ENCODE results near the gene SLC16A9. TPM values are rescaled to one million over a fixed set of nuclear protein-coding genes. Genes with fewer than 3 reads are reported as not detected.
A peak's percentile ranks its signal among the peaks of the same experiment; 100 is the strongest.

Gene SLC16A9
- polyA plus RNA-seq, 4 donors = 0.18 to 2.4 (median 0.25) TPM

GRCh38 chr10:59694936-59695335 is 14.7 kb downstream of the SLC16A9 start:
- no peaks in the 10 kb centered on the region for H3K27me3 ChIP-seq (ENCODE audit: control insufficient read depth in 3 of 3, insufficient read depth in 3 of 3, low read length in 3 of 3)
- H3K36me3 ChIP-seq (ENCODE audit: control insufficient read depth in 3 of 3, insufficient read depth in 2 of 3, low read depth in 1 of 3, low read length in 3 of 3) = no peaks in the 10 kb centered on the region
- WGBS, 3 donors = 91 to 93% (median 93%) methylated on average over 1 of the region's 1 CpG
- DNase-seq (no peak), FAIRE-seq (no peak)
- H3K27ac ChIP-seq (ENCODE audit: low read depth in 1 of 3, low read length in 2 of 3) = no peak overlapping the region
- H3K9me3 ChIP-seq (ENCODE audit: control insufficient read depth in 2 of 2, insufficient read depth in 1 of 2, low read depth in 1 of 2, low read length in 1 of 2) = no peaks in the 10 kb centered on the region
- no peak overlapping the region for H3K4me3 ChIP-seq (ENCODE audit: low read depth in 1 of 3, low read length in 3 of 3)
- H3K4me1 ChIP-seq (ENCODE audit: control insufficient read depth in 3 of 3, insufficient read depth in 2 of 3, low read depth in 1 of 3, low read length in 2 of 3) = no peaks in the 10 kb centered on the region

- DNase-seq (peak in 1 of 2 donors; percentile 26), FAIRE-seq (no peak)
- no peaks in the 10 kb centered on the region for H3K4me1 ChIP-seq (ENCODE audit: control insufficient read depth in 3 of 3, insufficient read depth in 2 of 3, low read depth in 1 of 3, low read length in 2 of 3)
- no peak overlapping the region for H3K4me3 ChIP-seq (ENCODE audit: low read depth in 1 of 3, low read length in 3 of 3)
- no peak overlapping the region for H3K27ac ChIP-seq (ENCODE audit: low read depth in 1 of 3, low read length in 2 of 3)
- WGBS, 3 donors = 51 to 69% (median 62%) methylated on average over 2 of the region's 2 CpGs
- H3K9me3 ChIP-seq (ENCODE audit: control insufficient read depth in 2 of 2, insufficient read depth in 1 of 2, low read depth in 1 of 2, low read length in 1 of 2) = no peaks in the 10 kb centered on the region
- no peaks in the 10 kb centered on the region for H3K27me3 ChIP-seq (ENCODE audit: control insufficient read depth in 3 of 3, insufficient read depth in 3 of 3, low read length in 3 of 3)
- no peaks in the 10 kb centered on the region for H3K36me3 ChIP-seq (ENCODE audit: control insufficient read depth in 3 of 3, insufficient read depth in 2 of 3, low read depth in 1 of 3, low read length in 3 of 3)
Observed at GRCh38 chr10:59692113-59692512, 17.5 kb downstream of the SLC16A9 start.

- no peak overlapping the region for H3K4me3 ChIP-seq (ENCODE audit: low read depth in 1 of 3, low read length in 3 of 3)
- WGBS, 3 donors = 70 to 82% (median 72%) methylated on average over 5 of the region's 5 CpGs
- H3K4me1 ChIP-seq (ENCODE audit: control insufficient read depth in 3 of 3, insufficient read depth in 2 of 3, low read depth in 1 of 3, low read length in 2 of 3) = no peaks in the 10 kb centered on the region
- H3K27me3 ChIP-seq (ENCODE audit: control insufficient read depth in 3 of 3, insufficient read depth in 3 of 3, low read length in 3 of 3) = peaks cover 0 to 3% (median 0%) of the 10 kb centered on the region in 3 donors
- DNase-seq = no peak
- H3K27ac ChIP-seq (ENCODE audit: low read depth in 1 of 3, low read length in 2 of 3) = no peak overlapping the region
- H3K9me3 ChIP-seq (ENCODE audit: control insufficient read depth in 2 of 2, insufficient read depth in 1 of 2, low read depth in 1 of 2, low read length in 1 of 2) = no peaks in the 10 kb centered on the region
- no peak for FAIRE-seq
- H3K36me3 ChIP-seq (ENCODE audit: control insufficient read depth in 3 of 3, insufficient read depth in 2 of 3, low read depth in 1 of 3, low read length in 3 of 3) = no peaks in the 10 kb centered on the region
Observed at GRCh38 chr10:59688921-59689351, 20.7 kb downstream of the SLC16A9 start.

- WGBS, 3 donors = 89 to 91% (median 90%) methylated on average over 1 of the region's 1 CpG
- no peaks in the 10 kb centered on the region for H3K4me1 ChIP-seq (ENCODE audit: control insufficient read depth in 3 of 3, insufficient read depth in 2 of 3, low read depth in 1 of 3, low read length in 2 of 3)
- no peaks in the 10 kb centered on the region for H3K9me3 ChIP-seq (ENCODE audit: control insufficient read depth in 2 of 2, insufficient read depth in 1 of 2, low read depth in 1 of 2, low read length in 1 of 2)
- FAIRE-seq (no peak), DNase-seq (no peak)
- no peak overlapping the region for H3K4me3 ChIP-seq (ENCODE audit: low read depth in 1 of 3, low read length in 3 of 3)
- no peak overlapping the region for H3K27ac ChIP-seq (ENCODE audit: low read depth in 1 of 3, low read length in 2 of 3)
- H3K36me3 ChIP-seq (ENCODE audit: control insufficient read depth in 3 of 3, insufficient read depth in 2 of 3, low read depth in 1 of 3, low read length in 3 of 3) = no peaks in the 10 kb centered on the region
- H3K27me3 ChIP-seq (ENCODE audit: control insufficient read depth in 3 of 3, insufficient read depth in 3 of 3, low read length in 3 of 3) = peaks cover 0 to 3% (median 0%) of the 10 kb centered on the region in 3 donors
Observed at GRCh38 chr10:59687657-59688056, 22.0 kb downstream of the SLC16A9 start.

- H3K4me1 ChIP-seq (ENCODE audit: control insufficient read depth in 3 of 3, insufficient read depth in 2 of 3, low read depth in 1 of 3, low read length in 2 of 3) = no peaks in the 10 kb centered on the region
- 90 to 92% (median 91%) methylated on average over 5 of the region's 5 CpGs for WGBS, 3 donors
- FAIRE-seq = no peak
Observed at GRCh38 chr10:59684006-59684405, 25.6 kb downstream of the SLC16A9 start.

GRCh38 chr10:59682986-59683937 is 26.4 kb downstream of the SLC16A9 start:
- Histone ChIP-seq H3K36me3 (ENCODE audit: control insufficient read depth in 3 of 3, insufficient read depth in 2 of 3, low read depth in 1 of 3, low read length in 3 of 3) (no peaks in the 10 kb centered on the region), H3K4me3 (ENCODE audit: low read depth in 1 of 3, low read length in 3 of 3) (no peak overlapping the region), H3K4me1 (ENCODE audit: control insufficient read depth in 3 of 3, insufficient read depth in 2 of 3, low read depth in 1 of 3, low read length in 2 of 3) (no peaks in the 10 kb centered on the region), H3K27me3 (ENCODE audit: control insufficient read depth in 3 of 3, insufficient read depth in 3 of 3, low read length in 3 of 3) (peaks cover 0 to 3% (median 0%) of the 10 kb centered on the region in 3 donors), H3K9me3 (ENCODE audit: control insufficient read depth in 2 of 2, insufficient read depth in 1 of 2, low read depth in 1 of 2, low read length in 1 of 2) (no peaks in the 10 kb centered on the region), H3K27ac (ENCODE audit: low read depth in 1 of 3, low read length in 2 of 3) (no peak overlapping the region)
- no peak for DNase-seq
- 87 to 97% (median 91%) methylated on average over 2 of the region's 2 CpGs for WGBS, 3 donors
- FAIRE-seq = no peak

More at GRCh38 chr10:59684006-59684405, 25.6 kb downstream of the SLC16A9 start:
- no peak overlapping the region for H3K4me3 ChIP-seq (ENCODE audit: low read depth in 1 of 3, low read length in 3 of 3)
- H3K36me3 ChIP-seq (ENCODE audit: control insufficient read depth in 3 of 3, insufficient read depth in 2 of 3, low read depth in 1 of 3, low read length in 3 of 3) = no peaks in the 10 kb centered on the region
- no peak for DNase-seq
- no peak overlapping the region for H3K27ac ChIP-seq (ENCODE audit: low read depth in 1 of 3, low read length in 2 of 3)
- peaks cover 0 to 3% (median 0%) of the 10 kb centered on the region in 3 donors for H3K27me3 ChIP-seq (ENCODE audit: control insufficient read depth in 3 of 3, insufficient read depth in 3 of 3, low read length in 3 of 3)
- no peaks in the 10 kb centered on the region for H3K9me3 ChIP-seq (ENCODE audit: control insufficient read depth in 2 of 2, insufficient read depth in 1 of 2, low read depth in 1 of 2, low read length in 1 of 2)

- peaks cover 0 to 3% (median 0%) of the 10 kb centered on the region in 3 donors for H3K27me3 ChIP-seq (ENCODE audit: control insufficient read depth in 3 of 3, insufficient read depth in 3 of 3, low read length in 3 of 3)
- 84 to 93% (median 90%) methylated on average over 1 of the region's 1 CpG for WGBS, 3 donors
- H3K27ac ChIP-seq (ENCODE audit: low read depth in 1 of 3, low read length in 2 of 3) = no peak overlapping the region
Observed at GRCh38 chr10:59680199-59680598, 29.5 kb downstream of the SLC16A9 start.

GRCh38 chr10:59678884-59679301 is 30.8 kb downstream of the SLC16A9 start:
- H3K9me3 ChIP-seq (ENCODE audit: control insufficient read depth in 2 of 2, insufficient read depth in 1 of 2, low read depth in 1 of 2, low read length in 1 of 2) = peaks cover 0 to 5% of the 10 kb centered on the region in 2 donors
- H3K27me3 ChIP-seq (ENCODE audit: control insufficient read depth in 3 of 3, insufficient read depth in 3 of 3, low read length in 3 of 3) = no peaks in the 10 kb centered on the region
- 40 to 47% (median 46%) methylated on average over 4 of the region's 4 CpGs for WGBS, 3 donors
- DNase-seq (no peak), FAIRE-seq (no peak)
- H3K27ac ChIP-seq (ENCODE audit: low read depth in 1 of 3, low read length in 2 of 3) = no peak overlapping the region
- no peaks in the 10 kb centered on the region for H3K4me1 ChIP-seq (ENCODE audit: control insufficient read depth in 3 of 3, insufficient read depth in 2 of 3, low read depth in 1 of 3, low read length in 2 of 3)
- H3K4me3 ChIP-seq (ENCODE audit: low read depth in 1 of 3, low read length in 3 of 3) = no peak overlapping the region
- H3K36me3 ChIP-seq (ENCODE audit: control insufficient read depth in 3 of 3, insufficient read depth in 2 of 3, low read depth in 1 of 3, low read length in 3 of 3) = no peaks in the 10 kb centered on the region

More at GRCh38 chr10:59680199-59680598, 29.5 kb downstream of the SLC16A9 start:
- Histone ChIP-seq H3K36me3 (ENCODE audit: control insufficient read depth in 3 of 3, insufficient read depth in 2 of 3, low read depth in 1 of 3, low read length in 3 of 3) (no peaks in the 10 kb centered on the region), H3K9me3 (ENCODE audit: control insufficient read depth in 2 of 2, insufficient read depth in 1 of 2, low read depth in 1 of 2, low read length in 1 of 2) (peaks cover 0 to 5% of the 10 kb centered on the region in 2 donors), H3K4me1 (ENCODE audit: control insufficient read depth in 3 of 3, insufficient read depth in 2 of 3, low read depth in 1 of 3, low read length in 2 of 3) (no peaks in the 10 kb centered on the region), H3K4me3 (ENCODE audit: low read depth in 1 of 3, low read length in 3 of 3) (no peak overlapping the region)
- DNase-seq (no peak), FAIRE-seq (no peak)

Data from small intestine (tissue), 7 donors.